SK-N-SH treated with all-trans-retinoic acid at 6 μM for 48 hours (cell line): ENCODE results near the gene NOCT.

ENCODE experiments used
- ATAC-seq: fragments of 200-7000 bp; cut with Tn5 transposase; 3 replicates; pipeline ENCODE4 v1.9.1; 2020; ENCODE audit warnings: mild to moderate bottlenecking, moderate library complexity
- BACH2 ChIP-seq: fragments of 250-450 bp; sonication (Bioruptor Pico); IDR thresholded peaks from 2 replicates; pipeline ENCODE4 v1.9.0; 2021; ENCODE audit warnings: mild to moderate bottlenecking, borderline replicate concordance
- CSDC2 ChIP-seq: fragments of 250-450 bp; sonication (Bioruptor Pico); IDR thresholded peaks from 2 replicates; pipeline ENCODE4 v1.5.0; 2020; ENCODE audit warnings: mild to moderate bottlenecking, moderate library complexity
- CSRNP3 ChIP-seq: fragments of 250-450 bp; sonication (Bioruptor Pico); IDR thresholded peaks from 2 replicates; pipeline ENCODE4 v1.5.1; 2021; ENCODE audit warnings: mild to moderate bottlenecking, moderate library complexity
- ESRRG ChIP-seq: fragments of 250-450 bp; sonication (Bioruptor Pico); IDR thresholded peaks from 2 replicates; pipeline ENCODE4 v1.6.1; 2021; ENCODE audit warnings: mild to moderate bottlenecking
- ISL1 ChIP-seq: fragments of 250-450 bp; sonication (Bioruptor Pico); IDR thresholded peaks from 2 replicates; pipeline ENCODE4 v2.1.2; 2022; ENCODE audit warnings: mild to moderate bottlenecking, moderate library complexity
- POU6F1 ChIP-seq: fragments of 250-450 bp; sonication (Bioruptor Pico); IDR thresholded peaks from 2 replicates; pipeline ENCODE4 v1.8.0; 2021; ENCODE audit warnings: low read depth, mild to moderate bottlenecking, moderate library complexity, borderline replicate concordance
- PPARA ChIP-seq: fragments of 250-450 bp; sonication (Bioruptor Pico); IDR thresholded peaks from 2 replicates; pipeline ENCODE4 v1.5.0; 2020; ENCODE audit warnings: mild to moderate bottlenecking, borderline replicate concordance
- SNAI2 ChIP-seq: fragments of 250-450 bp; sonication (Bioruptor Pico); IDR thresholded peaks from 2 replicates; pipeline ENCODE4 v1.5.0; 2020; ENCODE audit warnings: mild to moderate bottlenecking, moderate library complexity
- TCF4 ChIP-seq: fragments of 250-450 bp; sonication (Bioruptor Pico); IDR thresholded peaks from 2 replicates; pipeline ENCODE4 v1.8.0; 2021; ENCODE audit warnings: mild to moderate bottlenecking, moderate library complexity, borderline replicate concordance
- TSHZ2 ChIP-seq: fragments of 250-450 bp; sonication (Bioruptor Pico); IDR thresholded peaks from 2 replicates; pipeline ENCODE4 v1.5.0; 2020; ENCODE audit warnings: mild to moderate bottlenecking, moderate library complexity
- ZFP3 ChIP-seq: fragments of 250-450 bp; sonication (Bioruptor Pico); IDR thresholded peaks from 2 replicates; pipeline ENCODE4 v1.5.0; 2020; ENCODE audit warnings: mild to moderate bottlenecking, moderate library complexity
- ZNF565 ChIP-seq: fragments of 450-650 bp; formaldehyde crosslinking; conservative IDR thresholded peaks from 2 replicates; pipeline ENCODE4 v1.5.0; 2020; ENCODE audit warnings: low read depth, mild to moderate bottlenecking, moderate library complexity
- ZNF70 ChIP-seq: fragments of 450-650 bp; formaldehyde crosslinking; IDR thresholded peaks from 2 replicates; pipeline ENCODE4 v1.5.0; 2020; ENCODE audit warnings: mild to moderate bottlenecking, moderate library complexity
- ZNF8 ChIP-seq: fragments of 450-650 bp; formaldehyde crosslinking; IDR thresholded peaks from 2 replicates; pipeline ENCODE4 v1.5.0; 2020; ENCODE audit warnings: mild to moderate bottlenecking, moderate library complexity

Gene NOCT

GRCh38 chr4:139015948-139016471, 429 bp downstream of the NOCT start:
- ATAC-seq = no peak
- TF ChIP-seq SNAI2 (CRISPR knock-in tag) (0 out of 2 replicates have a peak, but pooled peaks have one; percentile 16), ZNF8 (CRISPR knock-in tag) (no peak), ZNF70 (no peak), ESRRG (CRISPR knock-in tag) (no peak), TSHZ2 (CRISPR knock-in tag) (0 out of 2 replicates have a peak, but pooled peaks have one; percentile 37)

- ATAC-seq = no peak
- TF ChIP-seq CSRNP3 (CRISPR knock-in tag) (no peak), ZFP3 (CRISPR knock-in tag) (no peak), TCF4 (CRISPR knock-in tag) (no peak), PPARA (CRISPR knock-in tag) (no peak), ISL1 (CRISPR knock-in tag) (no peak), POU6F1 (CRISPR knock-in tag) (no peak), ZNF8 (CRISPR knock-in tag) (no peak), TSHZ2 (CRISPR knock-in tag) (no peak), ZNF70 (no peak)
- TF ChIP-seq, all 23 proteins: peak for 0
Measured at GRCh38 chr4:139017861-139018260, 2.3 kb downstream of the NOCT start.

GRCh38 chr4:139018501-139018900, 2.9 kb downstream of the NOCT start:
- no peak for ATAC-seq
- no peak for TF ChIP-seq CSDC2 (CRISPR knock-in tag)
- no peak for TF ChIP-seq TCF4 (CRISPR knock-in tag)
- no peak for TF ChIP-seq TSHZ2 (CRISPR knock-in tag)
- TF ChIP-seq ZNF565 (CRISPR knock-in tag) = no peak

GRCh38 chr4:139018971-139019758, 3.6 kb downstream of the NOCT start:
- ATAC-seq = peak; percentile 31
- TF ChIP-seq TCF4 (CRISPR knock-in tag) (peak; percentile 95), BACH2 (no peak), ISL1 (CRISPR knock-in tag) (peak; percentile 65), SNAI2 (CRISPR knock-in tag) (peak; percentile 41; the same call in 1 of the 2 replicates), TSHZ2 (CRISPR knock-in tag) (peak; percentile 75; the same call in 1 of the 2 replicates)
- TF ChIP-seq, all 23 proteins: peak for 4
